HUES48 (cell line): ENCODE data around the gene SMURF1.

Source experiments
- H3K27ac ChIP-seq: one replicate; pipeline ENCODE4 v1.7.0; 2013; ENCODE audit warnings: low read depth, low read length, inconsistent platforms
- H3K27me3 ChIP-seq: 2 replicates; pipeline ENCODE4 v1.6.1; 2013; ENCODE audit warnings: mild to moderate bottlenecking, low read length; ENCODE audit not compliant: control insufficient read depth, insufficient read depth
- H3K36me3 ChIP-seq: 2 replicates; pipeline ENCODE4 v1.6.1; 2013; ENCODE audit warnings: low read length; ENCODE audit not compliant: control insufficient read depth, insufficient read depth
- H3K4me1 ChIP-seq: 2 replicates; pipeline ENCODE4 v1.6.1; 2013; ENCODE audit warnings: mild to moderate bottlenecking, low read length; ENCODE audit not compliant: control insufficient read depth, insufficient read depth
- H3K4me3 ChIP-seq: 2 replicates; pipeline ENCODE4 v1.5.1; 2013; ENCODE audit warnings: mild to moderate bottlenecking, low read depth, low read length
- H3K9ac ChIP-seq: 2 replicates; pipeline ENCODE4 v1.6.1; 2013; ENCODE audit warnings: mild to moderate bottlenecking, low read depth, low read length, moderate library complexity
- H3K9me3 ChIP-seq: 2 replicates; pipeline ENCODE4 v1.6.1; 2013; ENCODE audit warnings: low read length; ENCODE audit not compliant: control insufficient read depth, insufficient read depth

The SMURF1 gene

DNA sequence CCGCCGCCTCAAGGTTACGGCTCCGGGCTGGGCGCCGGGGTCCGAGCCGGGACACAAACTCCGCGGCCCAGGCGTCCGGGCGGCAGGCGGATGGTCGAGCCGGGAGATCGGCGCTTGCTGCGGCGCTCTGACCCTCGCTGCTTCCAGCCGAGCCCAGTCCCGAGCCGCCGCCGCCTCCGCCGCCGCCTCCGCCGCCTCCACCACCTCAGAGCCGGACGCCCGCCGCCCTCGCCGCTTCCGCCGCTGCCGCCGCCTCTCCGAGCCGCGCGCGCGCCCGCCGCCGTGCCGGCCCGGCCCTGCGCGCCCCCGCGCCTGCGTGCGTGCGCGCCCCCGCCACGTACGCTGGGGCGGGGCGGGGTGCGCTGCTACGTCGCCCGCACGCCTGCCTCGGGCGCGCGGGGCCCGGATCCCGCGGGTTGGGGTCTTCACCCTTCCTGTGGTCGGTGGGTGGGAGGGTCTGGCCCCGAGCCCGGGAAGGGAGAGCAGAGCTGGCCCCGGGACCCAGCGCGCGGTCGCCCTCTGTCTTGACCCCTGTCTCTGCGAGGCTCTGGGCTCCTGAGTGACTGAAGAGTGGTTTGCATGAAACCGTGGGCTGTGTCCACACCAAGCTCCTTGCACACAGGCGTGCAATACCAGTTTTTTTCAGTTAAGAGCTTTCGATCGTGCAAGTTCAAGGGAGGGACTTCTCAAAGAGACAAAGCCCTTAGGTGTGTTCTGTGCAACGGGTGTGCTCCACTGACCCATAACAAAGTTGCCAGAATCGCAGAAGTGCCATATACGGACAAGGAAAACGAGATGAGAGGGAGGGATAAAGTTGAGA is at the start of gene SMURF1:
Gene SMURF1 (minus strand): TSS at position 256 of the 820 bp plus-strand sequence. CDS start 328 bp downstream, outside the sequence.
- H3K36me3 ChIP-seq, result no peaks in the 10 kb centered on the region
- peak within 1 kb of the TSS; percentile 73 for H3K4me3 ChIP-seq
- peaks cover 30% of the 10 kb centered on the region for H3K4me1 ChIP-seq
- peak within 1 kb of the TSS; percentile 72 for H3K9ac ChIP-seq
- H3K9me3 ChIP-seq, result no peaks in the 10 kb centered on the region
- H3K27me3 ChIP-seq, result no peaks in the 10 kb centered on the region
- peak within 1 kb of the TSS; percentile 94 for H3K27ac ChIP-seq

DNA sequence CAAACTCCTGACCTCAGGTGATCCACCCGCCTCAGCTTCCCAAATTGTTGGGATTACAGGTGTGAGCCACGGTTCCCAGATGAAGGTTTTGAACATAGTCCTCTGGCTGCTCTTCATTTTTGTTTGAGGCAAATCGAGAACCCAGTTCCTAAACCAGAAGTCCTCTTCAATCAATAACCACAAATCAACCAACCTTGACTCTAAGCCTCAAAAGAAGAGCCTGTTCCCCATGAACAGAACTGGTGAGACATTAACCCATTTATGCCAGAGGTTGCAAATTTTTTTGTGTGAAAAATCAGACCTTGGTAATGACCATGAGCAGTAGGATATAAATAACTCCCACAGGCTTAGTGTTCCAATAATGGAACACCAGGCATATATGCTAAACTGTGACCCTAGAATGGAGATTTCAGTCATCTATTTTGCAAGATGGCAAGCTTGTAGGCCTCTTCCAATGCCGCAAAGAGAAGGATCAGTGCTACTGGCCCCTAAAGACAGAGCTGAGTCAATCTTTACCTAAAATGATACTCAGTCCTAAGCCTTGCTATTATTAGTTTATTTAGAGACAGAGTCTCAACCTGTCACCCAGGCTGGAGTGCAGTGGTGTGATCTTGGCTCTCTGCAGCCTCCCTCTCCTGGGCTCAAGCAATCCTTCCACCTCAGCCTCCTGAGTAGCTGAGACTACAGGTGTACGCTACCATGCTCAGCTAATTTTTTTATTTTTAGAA is 48.1 kb upstream of the SMURF1 start:
- no peak overlapping the region for H3K9ac ChIP-seq
- no peaks in the 10 kb centered on the region for H3K9me3 ChIP-seq
- H3K4me3 ChIP-seq, result no peak overlapping the region
- peaks cover 7% of the 10 kb centered on the region for H3K4me1 ChIP-seq
- H3K27ac ChIP-seq, result no peak overlapping the region
- H3K27me3 ChIP-seq, result no peaks in the 10 kb centered on the region
- no peaks in the 10 kb centered on the region for H3K36me3 ChIP-seq

DNA sequence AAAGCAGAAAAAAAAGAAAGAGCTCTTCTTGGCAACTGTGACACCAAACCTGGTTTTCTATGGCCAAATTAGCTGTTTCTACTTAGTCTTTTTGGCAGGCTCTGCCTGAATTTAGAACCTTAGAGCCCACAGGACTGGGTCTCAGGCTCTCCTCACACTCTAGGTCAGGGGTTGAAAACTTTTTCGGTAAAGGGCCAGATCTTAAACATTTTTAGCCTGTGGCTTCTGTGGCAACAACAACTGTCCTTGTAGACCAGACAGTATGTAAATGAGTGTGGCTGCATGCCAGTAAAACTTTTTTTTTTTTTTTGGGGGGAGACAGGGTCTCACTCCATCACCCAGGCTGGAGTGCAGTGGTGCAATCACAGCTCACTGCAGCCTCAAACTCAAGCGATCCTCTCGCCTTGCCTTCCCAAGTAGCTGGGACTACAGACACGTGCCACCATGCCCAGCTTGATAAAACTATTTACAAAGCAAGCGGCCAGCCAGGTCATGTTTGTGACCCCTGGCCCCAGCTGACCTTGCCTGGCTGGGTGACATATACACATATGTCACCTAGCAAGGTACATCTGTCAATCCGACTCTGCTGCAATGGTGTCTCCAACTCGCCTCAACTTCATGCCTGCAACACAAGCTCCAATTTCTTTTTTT is 46.6 kb upstream of the SMURF1 start:
- no peaks in the 10 kb centered on the region for H3K27me3 ChIP-seq
- no peak overlapping the region for H3K4me3 ChIP-seq
- no peaks in the 10 kb centered on the region for H3K36me3 ChIP-seq
- H3K9me3 ChIP-seq, result no peaks in the 10 kb centered on the region
- no peak overlapping the region for H3K27ac ChIP-seq
- no peaks in the 10 kb centered on the region for H3K4me1 ChIP-seq
- H3K9ac ChIP-seq, result no peak overlapping the region

DNA sequence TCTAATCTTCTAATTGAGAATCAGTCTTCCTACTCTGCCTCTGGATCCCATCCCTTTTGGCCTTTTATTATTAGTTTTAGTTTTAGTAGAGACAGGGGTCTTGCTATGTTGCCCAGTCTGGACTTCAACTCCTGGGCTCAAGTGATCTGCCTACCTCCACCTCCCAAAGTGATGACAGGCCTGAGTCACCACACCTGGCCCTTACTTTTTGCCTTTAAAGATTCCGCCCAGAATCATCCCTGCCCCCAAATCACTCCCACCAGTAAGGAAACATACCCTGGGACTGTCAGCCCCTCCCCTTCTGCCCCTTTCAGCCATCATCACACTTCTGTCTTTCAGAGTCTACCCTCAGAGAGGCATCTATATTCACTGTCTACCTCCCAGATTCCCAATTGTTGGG is 45.3 kb upstream of the SMURF1 start:
- Histone ChIP-seq H3K9me3 (no peaks in the 10 kb centered on the region), H3K27ac (no peak overlapping the region), H3K4me1 (no peaks in the 10 kb centered on the region), H3K27me3 (no peaks in the 10 kb centered on the region), H3K9ac (no peak overlapping the region), H3K36me3 (no peaks in the 10 kb centered on the region), H3K4me3 (no peak overlapping the region)

DNA sequence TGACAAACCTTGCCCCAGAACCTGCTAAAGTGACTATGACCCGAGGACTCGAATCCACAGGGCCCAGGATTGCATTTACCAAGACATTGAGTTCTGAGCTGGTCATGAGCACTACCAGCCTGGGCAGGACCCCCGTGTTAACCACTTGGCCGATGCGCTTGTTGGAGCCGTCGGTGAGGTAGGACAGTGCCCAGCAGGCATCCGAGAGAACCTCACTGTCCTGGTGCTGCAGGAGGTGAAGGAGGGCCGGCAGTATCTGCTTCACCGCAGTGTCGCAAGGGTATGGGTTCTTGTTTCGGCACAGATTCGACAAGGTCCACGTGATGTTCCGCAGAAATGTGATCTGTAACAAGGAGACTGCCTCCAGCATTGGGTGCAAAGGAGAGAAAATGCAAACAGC is 44.3 kb upstream of the SMURF1 start:
- Histone ChIP-seq H3K36me3 (no peaks in the 10 kb centered on the region), H3K9me3 (no peaks in the 10 kb centered on the region), H3K4me3 (no peak overlapping the region), H3K9ac (no peak overlapping the region), H3K4me1 (no peaks in the 10 kb centered on the region), H3K27ac (no peak overlapping the region), H3K27me3 (no peaks in the 10 kb centered on the region)

GRCh38 chr7:99184532-99185218 is 40.8 kb upstream of the SMURF1 start:
- no peak overlapping the region for H3K9ac ChIP-seq
- no peaks in the 10 kb centered on the region for H3K36me3 ChIP-seq
- H3K27ac ChIP-seq, result no peak overlapping the region
- no peaks in the 10 kb centered on the region for H3K27me3 ChIP-seq
- no peaks in the 10 kb centered on the region for H3K4me1 ChIP-seq
- H3K4me3 ChIP-seq, result no peak overlapping the region
- no peaks in the 10 kb centered on the region for H3K9me3 ChIP-seq

DNA sequence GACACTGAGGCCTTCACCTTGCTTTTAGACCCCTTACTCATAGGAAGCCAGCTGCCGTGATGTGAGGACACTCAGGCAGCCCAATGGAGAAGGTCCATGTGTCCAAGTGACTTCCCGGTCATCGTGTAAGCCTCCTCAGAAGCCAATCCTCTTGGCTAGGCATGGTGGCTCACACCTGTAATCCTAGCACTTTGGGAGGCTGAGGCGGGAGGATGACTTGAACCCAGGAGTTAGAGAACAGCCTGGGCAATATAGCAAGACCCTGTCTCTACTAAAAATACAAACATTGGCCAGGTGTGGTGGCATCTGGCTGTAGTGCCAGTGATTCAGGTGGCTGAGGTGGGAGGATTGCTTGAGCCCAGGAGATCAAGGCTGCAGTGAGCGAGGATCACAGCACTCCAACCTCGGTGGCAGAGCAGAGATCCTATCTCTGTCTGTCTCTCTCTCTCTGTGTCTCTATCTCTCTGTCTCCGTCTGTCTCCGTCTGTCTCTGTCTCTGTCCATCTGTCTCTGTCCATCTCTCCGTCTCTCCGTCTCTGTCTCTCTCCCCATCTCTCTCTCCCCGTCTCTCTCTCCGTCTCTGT is 36.3 kb upstream of the SMURF1 start:
- Histone ChIP-seq H3K4me1 (no peaks in the 10 kb centered on the region), H3K4me3 (no peak overlapping the region), H3K9ac (no peak overlapping the region), H3K27me3 (no peaks in the 10 kb centered on the region), H3K9me3 (no peaks in the 10 kb centered on the region), H3K36me3 (no peaks in the 10 kb centered on the region), H3K27ac (no peak overlapping the region)

DNA sequence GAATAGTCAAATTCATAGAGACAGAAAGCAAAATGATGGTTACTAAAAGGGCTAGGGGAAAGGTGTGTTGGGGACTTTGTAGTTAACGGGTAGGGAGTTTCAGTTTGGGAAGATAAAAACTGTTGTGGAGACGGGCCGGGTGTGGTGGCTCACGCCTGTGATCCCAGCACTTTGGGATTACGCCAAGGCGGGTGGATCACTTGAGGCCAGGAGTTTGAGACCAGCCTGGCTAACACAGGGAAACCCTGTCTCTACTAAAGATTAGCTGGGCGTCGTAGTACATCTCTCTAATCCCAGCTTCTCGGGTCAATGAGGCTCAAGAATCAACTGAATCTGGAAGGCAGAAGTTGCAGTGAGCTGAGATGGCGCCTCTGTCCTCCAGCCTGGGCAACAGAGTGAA is 33.3 kb upstream of the SMURF1 start:
- no peak overlapping the region for H3K4me3 ChIP-seq
- no peaks in the 10 kb centered on the region for H3K27me3 ChIP-seq
- no peak overlapping the region for H3K9ac ChIP-seq
- H3K4me1 ChIP-seq, result no peaks in the 10 kb centered on the region
- no peak overlapping the region for H3K27ac ChIP-seq
- no peaks in the 10 kb centered on the region for H3K36me3 ChIP-seq
- H3K9me3 ChIP-seq, result no peaks in the 10 kb centered on the region

DNA sequence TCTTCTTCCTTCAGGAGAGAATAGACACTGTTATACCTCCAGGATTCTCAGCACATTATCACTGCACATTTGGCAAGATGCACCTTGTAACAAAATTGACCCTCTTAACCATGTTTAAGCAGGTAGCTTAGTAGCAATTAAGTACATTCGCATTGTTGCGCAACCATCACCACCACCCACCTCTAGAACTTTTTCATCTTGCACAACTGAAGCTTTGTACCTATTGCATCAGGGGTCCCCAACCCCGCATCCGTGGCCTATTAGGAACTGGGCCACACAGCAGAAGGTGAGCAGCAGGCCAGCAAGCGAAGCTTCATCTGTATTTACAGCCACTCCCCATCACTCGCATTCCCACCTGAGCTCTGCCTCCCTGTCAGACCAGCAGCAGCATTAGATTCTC is 29.9 kb upstream of the SMURF1 start:
- H3K9me3 ChIP-seq, result no peaks in the 10 kb centered on the region
- H3K36me3 ChIP-seq, result no peaks in the 10 kb centered on the region
- H3K4me1 ChIP-seq, result no peaks in the 10 kb centered on the region
- no peak overlapping the region for H3K4me3 ChIP-seq
- no peak overlapping the region for H3K9ac ChIP-seq
- H3K27me3 ChIP-seq, result no peaks in the 10 kb centered on the region
- H3K27ac ChIP-seq, result no peak overlapping the region

GRCh38 chr7:99171731-99172130 is 27.8 kb upstream of the SMURF1 start:
- H3K9ac ChIP-seq, result no peak overlapping the region
- no peak overlapping the region for H3K4me3 ChIP-seq
- no peaks in the 10 kb centered on the region for H3K36me3 ChIP-seq
- H3K27ac ChIP-seq, result no peak overlapping the region
- no peaks in the 10 kb centered on the region for H3K9me3 ChIP-seq
- no peaks in the 10 kb centered on the region for H3K4me1 ChIP-seq
- no peaks in the 10 kb centered on the region for H3K27me3 ChIP-seq
